WTC11 (cell line): Measurements from ENCODE around the gene BMP7. TPM values are rescaled to one million over a fixed set of nuclear protein-coding genes. Genes with fewer than 3 reads are reported as not detected.

ENCODE experiments used
- ATAC-seq: fragments of 200-7000 bp; cut with Tn5 transposase; 2 replicates; pipeline ENCODE4 v1.10.0; 2021; ENCODE audit warnings: mild to moderate bottlenecking, moderate library complexity
- CTCF ChIA-PET: fragments of 300-600 bp; sonication (Branson Sonifier 250); formaldehyde crosslinking; loops from one replicate; lab custom pipeline; 2021; ENCODE audit warnings: antibody characterized with exemption; lab: Charles Lee
- POLR2A ChIA-PET: fragments of 350-600 bp; sonication (Branson Sonifier 250); formaldehyde crosslinking; loops from one replicate; lab custom pipeline; 2021; ENCODE audit warnings: antibody characterized with exemption; lab: Charles Lee
- DNase-seq: peaks from one replicate; pipeline ENCODE4 v3.0.0; 2021; ENCODE audit warnings: low spot score
- H3K27ac Mint-ChIP-seq: 2 replicates; pipeline ENCODE4 v1.8.0; 2021; ENCODE audit warnings: mixed read lengths
- H3K27me3 Mint-ChIP-seq: 2 replicates; pipeline ENCODE4 v1.8.0; 2021; ENCODE audit warnings: low read depth, mild to moderate bottlenecking, moderate library complexity, mixed read lengths
- H3K36me3 Mint-ChIP-seq: 2 replicates; pipeline ENCODE4 v1.8.0; 2021; ENCODE audit warnings: mixed read lengths
- H3K4me1 Mint-ChIP-seq: 2 replicates; pipeline ENCODE4 v1.8.0; 2022; ENCODE audit warnings: mixed read lengths
- H3K4me3 Mint-ChIP-seq: 2 replicates; pipeline ENCODE4 v1.8.0; 2021; ENCODE audit warnings: mild to moderate bottlenecking, moderate library complexity, mixed read lengths
- H3K9me3 Mint-ChIP-seq: 2 replicates; pipeline ENCODE4 v1.8.0; 2021; ENCODE audit warnings: mixed read lengths
- CBFB ChIP-seq: sonication (generic); formaldehyde crosslinking; IDR thresholded peaks from 2 replicates; pipeline ENCODE4 v1.8.1; 2022; ENCODE audit warnings: mild to moderate bottlenecking, low read depth, missing genetic modification reagents
- E2F5 ChIP-seq: sonication (generic); formaldehyde crosslinking; IDR thresholded peaks from 2 replicates; pipeline ENCODE4 v1.8.1; 2022; ENCODE audit warnings: mild to moderate bottlenecking, moderate library complexity, missing genetic modification reagents
- ESRRA ChIP-seq: sonication (generic); formaldehyde crosslinking; IDR thresholded peaks from 2 replicates; pipeline ENCODE4 v1.8.1; 2022; ENCODE audit warnings: mild to moderate bottlenecking, missing genetic modification reagents, borderline replicate concordance
- FOXJ3 ChIP-seq: sonication (generic); formaldehyde crosslinking; IDR thresholded peaks from 2 replicates; pipeline ENCODE4 v1.9.0; 2021; ENCODE audit warnings: missing genetic modification reagents, mild to moderate bottlenecking, borderline replicate concordance
- FOXP1 ChIP-seq: sonication (generic); formaldehyde crosslinking; IDR thresholded peaks from 2 replicates; pipeline ENCODE4 v1.8.0; 2022; ENCODE audit warnings: missing genetic modification reagents, mild to moderate bottlenecking, moderate library complexity, borderline replicate concordance
- HMGA2 ChIP-seq: fragments of 250-450 bp; sonication (Bioruptor Pico); IDR thresholded peaks from 2 replicates; pipeline ENCODE4 v1.4.0; 2021; ENCODE audit warnings: mild to moderate bottlenecking, moderate library complexity
- IRF2 ChIP-seq: sonication (generic); formaldehyde crosslinking; IDR thresholded peaks from 2 replicates; pipeline ENCODE4 v1.8.0; 2022; ENCODE audit warnings: low read depth, missing genetic modification reagents, borderline replicate concordance
- MLX ChIP-seq: sonication (generic); formaldehyde crosslinking; IDR thresholded peaks from 2 replicates; pipeline ENCODE4 v1.8.1; 2023; ENCODE audit warnings: mild to moderate bottlenecking, missing genetic modification reagents, moderate library complexity
- RELA ChIP-seq: sonication (generic); formaldehyde crosslinking; IDR thresholded peaks from 2 replicates; pipeline ENCODE4 v1.8.1; 2022; ENCODE audit warnings: missing genetic modification reagents, mild to moderate bottlenecking, borderline replicate concordance
- RORB ChIP-seq: fragments of 250-450 bp; sonication (Bioruptor Pico); IDR thresholded peaks from 2 replicates; pipeline ENCODE4 v1.9.0; 2021; ENCODE audit warnings: mild to moderate bottlenecking
- SOX15 ChIP-seq: fragments of 250-450 bp; sonication (Bioruptor Pico); IDR thresholded peaks from 2 replicates; pipeline ENCODE4 v1.9.0; 2021; ENCODE audit warnings: mild to moderate bottlenecking
- SP1 ChIP-seq: sonication (generic); formaldehyde crosslinking; conservative IDR thresholded peaks from 2 replicates; pipeline ENCODE4 v1.8.1; 2022; ENCODE audit warnings: missing genetic modification reagents
- TEAD1 ChIP-seq: sonication (generic); formaldehyde crosslinking; IDR thresholded peaks from 2 replicates; pipeline ENCODE4 v1.8.0; 2022; ENCODE audit warnings: mild to moderate bottlenecking, missing genetic modification reagents
- TP53 ChIP-seq: sonication (generic); formaldehyde crosslinking; IDR thresholded peaks from 2 replicates; pipeline ENCODE4 v1.8.1; 2023; ENCODE audit warnings: mild to moderate bottlenecking, missing genetic modification reagents
- ZNF396 ChIP-seq: fragments of 250-450 bp; sonication (Bioruptor Pico); IDR thresholded peaks from 2 replicates; pipeline ENCODE4 v1.8.0; 2021; ENCODE audit warnings: mild to moderate bottlenecking, moderate library complexity, borderline replicate concordance
- ZNF423 ChIP-seq: fragments of 250-450 bp; sonication (Bioruptor Pico); IDR thresholded peaks from 2 replicates; pipeline ENCODE4 v2.1.2; 2022; ENCODE audit warnings: mild to moderate bottlenecking, moderate library complexity
- ZNF512 ChIP-seq: sonication (generic); formaldehyde crosslinking; IDR thresholded peaks from 2 replicates; pipeline ENCODE4 v1.8.1; 2022; ENCODE audit warnings: missing genetic modification reagents, borderline replicate concordance
- total RNA-seq: library from RNA; stranded (reverse); gene quantifications from 3 replicates; pipeline ENCODE4 v1.2.3, GENCODE V29; 2021
- TF ChIP-seq, protein P1 (sequence below): sonication (generic); formaldehyde crosslinking; IDR thresholded peaks from 2 replicates; pipeline ENCODE4 v1.8.1; 2023; ENCODE audit warnings: mild to moderate bottlenecking, missing genetic modification reagents, moderate library complexity
- TF ChIP-seq, protein P2 (sequence below): sonication (generic); formaldehyde crosslinking; IDR thresholded peaks from 2 replicates; pipeline ENCODE4 v1.8.0; 2022; ENCODE audit warnings: mild to moderate bottlenecking, missing genetic modification reagents
- TF ChIP-seq, protein P3 (sequence below): sonication (generic); formaldehyde crosslinking; IDR thresholded peaks from 2 replicates; pipeline ENCODE4 v1.8.0; 2023; ENCODE audit warnings: missing genetic modification reagents
- TF ChIP-seq, protein P4 (sequence below): sonication (generic); formaldehyde crosslinking; IDR thresholded peaks from 2 replicates; pipeline ENCODE4 v1.8.1; 2022; ENCODE audit warnings: mild to moderate bottlenecking, missing genetic modification reagents, moderate library complexity, borderline replicate concordance
- TF ChIP-seq, protein P5 (sequence below): sonication (generic); formaldehyde crosslinking; IDR thresholded peaks from 2 replicates; pipeline ENCODE4 v1.8.0; 2022; ENCODE audit warnings: mild to moderate bottlenecking, missing genetic modification reagents

BMP7 gene
- total RNA-seq, 1 experiment from 2014 or later, result 40.7 TPM

DNA sequence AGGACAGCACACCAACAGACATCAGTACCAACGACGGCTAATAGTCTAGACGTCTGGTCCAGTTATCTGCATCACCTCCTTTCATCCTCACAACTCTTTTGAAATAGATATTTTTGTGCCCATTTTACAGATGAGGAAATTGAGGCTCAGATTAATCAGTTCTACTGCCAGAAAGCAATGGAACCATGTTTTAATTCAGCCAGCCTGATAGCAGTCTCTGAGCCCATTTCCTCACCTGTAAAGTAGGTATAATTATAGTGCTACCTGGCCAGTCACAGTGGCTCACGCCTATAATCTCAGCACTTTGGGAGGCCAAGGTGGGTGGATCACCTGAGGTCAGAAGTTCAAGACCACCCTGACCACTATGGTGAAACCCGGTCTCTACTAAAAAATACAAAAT lies 9.8 kb upstream of the BMP7 start (continued):
- TF ChIP-seq, protein P1, sequence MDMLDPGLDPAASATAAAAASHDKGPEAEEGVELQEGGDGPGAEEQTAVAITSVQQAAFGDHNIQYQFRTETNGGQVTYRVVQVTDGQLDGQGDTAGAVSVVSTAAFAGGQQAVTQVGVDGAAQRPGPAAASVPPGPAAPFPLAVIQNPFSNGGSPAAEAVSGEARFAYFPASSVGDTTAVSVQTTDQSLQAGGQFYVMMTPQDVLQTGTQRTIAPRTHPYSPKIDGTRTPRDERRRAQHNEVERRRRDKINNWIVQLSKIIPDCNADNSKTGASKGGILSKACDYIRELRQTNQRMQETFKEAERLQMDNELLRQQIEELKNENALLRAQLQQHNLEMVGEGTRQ (CRISPR knock-in tag), result no peak
- TF ChIP-seq, protein P2, sequence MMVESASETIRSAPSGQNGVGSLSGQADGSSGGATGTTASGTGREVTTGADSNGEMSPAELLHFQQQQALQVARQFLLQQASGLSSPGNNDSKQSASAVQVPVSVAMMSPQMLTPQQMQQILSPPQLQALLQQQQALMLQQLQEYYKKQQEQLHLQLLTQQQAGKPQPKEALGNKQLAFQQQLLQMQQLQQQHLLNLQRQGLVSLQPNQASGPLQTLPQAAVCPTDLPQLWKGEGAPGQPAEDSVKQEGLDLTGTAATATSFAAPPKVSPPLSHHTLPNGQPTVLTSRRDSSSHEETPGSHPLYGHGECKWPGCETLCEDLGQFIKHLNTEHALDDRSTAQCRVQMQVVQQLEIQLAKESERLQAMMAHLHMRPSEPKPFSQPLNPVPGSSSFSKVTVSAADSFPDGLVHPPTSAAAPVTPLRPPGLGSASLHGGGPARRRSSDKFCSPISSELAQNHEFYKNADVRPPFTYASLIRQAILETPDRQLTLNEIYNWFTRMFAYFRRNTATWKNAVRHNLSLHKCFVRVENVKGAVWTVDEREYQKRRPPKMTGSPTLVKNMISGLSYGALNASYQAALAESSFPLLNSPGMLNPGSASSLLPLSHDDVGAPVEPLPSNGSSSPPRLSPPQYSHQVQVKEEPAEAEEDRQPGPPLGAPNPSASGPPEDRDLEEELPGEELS (CRISPR knock-in tag), result no peak
- TF ChIP-seq, protein P3, sequence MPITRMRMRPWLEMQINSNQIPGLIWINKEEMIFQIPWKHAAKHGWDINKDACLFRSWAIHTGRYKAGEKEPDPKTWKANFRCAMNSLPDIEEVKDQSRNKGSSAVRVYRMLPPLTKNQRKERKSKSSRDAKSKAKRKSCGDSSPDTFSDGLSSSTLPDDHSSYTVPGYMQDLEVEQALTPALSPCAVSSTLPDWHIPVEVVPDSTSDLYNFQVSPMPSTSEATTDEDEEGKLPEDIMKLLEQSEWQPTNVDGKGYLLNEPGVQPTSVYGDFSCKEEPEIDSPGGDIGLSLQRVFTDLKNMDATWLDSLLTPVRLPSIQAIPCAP (CRISPR knock-in tag), result no peak
- TF ChIP-seq FOXJ3 (CRISPR knock-in tag) (no peak), RORB (no peak), IRF2 (CRISPR knock-in tag) (no peak), RELA (CRISPR knock-in tag) (no peak), E2F5 (CRISPR knock-in tag) (no peak), FOXP1 (CRISPR knock-in tag) (no peak), ZNF423 (CRISPR knock-in tag) (no peak), CBFB (CRISPR knock-in tag) (no peak), SOX15 (CRISPR knock-in tag) (no peak), TEAD1 (CRISPR knock-in tag) (no peak)
- TF ChIP-seq, protein P4, sequence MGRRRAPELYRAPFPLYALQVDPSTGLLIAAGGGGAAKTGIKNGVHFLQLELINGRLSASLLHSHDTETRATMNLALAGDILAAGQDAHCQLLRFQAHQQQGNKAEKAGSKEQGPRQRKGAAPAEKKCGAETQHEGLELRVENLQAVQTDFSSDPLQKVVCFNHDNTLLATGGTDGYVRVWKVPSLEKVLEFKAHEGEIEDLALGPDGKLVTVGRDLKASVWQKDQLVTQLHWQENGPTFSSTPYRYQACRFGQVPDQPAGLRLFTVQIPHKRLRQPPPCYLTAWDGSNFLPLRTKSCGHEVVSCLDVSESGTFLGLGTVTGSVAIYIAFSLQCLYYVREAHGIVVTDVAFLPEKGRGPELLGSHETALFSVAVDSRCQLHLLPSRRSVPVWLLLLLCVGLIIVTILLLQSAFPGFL, result no peak
- TF ChIP-seq, protein P5, sequence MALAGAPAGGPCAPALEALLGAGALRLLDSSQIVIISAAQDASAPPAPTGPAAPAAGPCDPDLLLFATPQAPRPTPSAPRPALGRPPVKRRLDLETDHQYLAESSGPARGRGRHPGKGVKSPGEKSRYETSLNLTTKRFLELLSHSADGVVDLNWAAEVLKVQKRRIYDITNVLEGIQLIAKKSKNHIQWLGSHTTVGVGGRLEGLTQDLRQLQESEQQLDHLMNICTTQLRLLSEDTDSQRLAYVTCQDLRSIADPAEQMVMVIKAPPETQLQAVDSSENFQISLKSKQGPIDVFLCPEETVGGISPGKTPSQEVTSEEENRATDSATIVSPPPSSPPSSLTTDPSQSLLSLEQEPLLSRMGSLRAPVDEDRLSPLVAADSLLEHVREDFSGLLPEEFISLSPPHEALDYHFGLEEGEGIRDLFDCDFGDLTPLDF (CRISPR knock-in tag), result no peak
- TF ChIP-seq, all 79 proteins: peak for 0

- no peaks in the 10 kb centered on the region for H3K9me3 Mint-ChIP-seq
- H3K4me3 Mint-ChIP-seq, result no peak overlapping the region
- H3K36me3 Mint-ChIP-seq, result no peaks in the 10 kb centered on the region
- ATAC-seq (no peak), DNase-seq (no peak)
- CTCF ChIA-PET, result no interaction called here
- H3K27me3 Mint-ChIP-seq, result peaks cover 10% of the 10 kb centered on the region; the same call in 1 of the 2 replicates
- TF ChIP-seq CBFB (CRISPR knock-in tag), result no peak
- no peak for TF ChIP-seq HMGA2 (CRISPR knock-in tag)
- TF ChIP-seq MLX (CRISPR knock-in tag), result no peak
- no peak for TF ChIP-seq ZNF396
- TF ChIP-seq ZNF512 (CRISPR knock-in tag), result no peak
- TF ChIP-seq TP53 (CRISPR knock-in tag), result no peak
- no peak for TF ChIP-seq ESRRA (CRISPR knock-in tag)
- no peak for TF ChIP-seq SP1 (CRISPR knock-in tag)
- TF ChIP-seq TEAD1 (CRISPR knock-in tag), result no peak
- H3K4me1 Mint-ChIP-seq, result peaks cover 15% of the 10 kb centered on the region
- POLR2A ChIA-PET, result no interaction called here
- no peak overlapping the region for H3K27ac Mint-ChIP-seq
Observed at GRCh38 chr20:57275813-57276212, 9.4 kb upstream of the BMP7 start.
